Endothelial cell of umbilical vein (primary cell): ENCODE data around the gene OSGEPL1. TPM values are rescaled to one million over a fixed set of nuclear protein-coding genes. Genes with fewer than 3 reads are reported as not detected.

Experiments used
- BruUV-seq: library from RNA; stranded (reverse); fragments of 400-500 nt; replicated peaks from 2 replicates; lab custom pipeline; 2021; lab: Mats Ljungman, UMichigan
- CTCF ChIA-PET: fragments of 300-600, 350-600 bp; sonication (Branson Sonifier 250); formaldehyde crosslinking; loops from one replicate; lab custom pipeline; 2021; ENCODE audit warnings: antibody characterized with exemption, inconsistent platforms; lab: Charles Lee
- POLR2A ChIA-PET: fragments of 300-600, 350-600 bp; sonication (Branson Sonifier 250); formaldehyde crosslinking; loops from one replicate; lab custom pipeline; 2021; ENCODE audit warnings: antibody characterized with exemption, inconsistent platforms; lab: Charles Lee
- DNase-seq: peaks from one replicate; pipeline ENCODE4 v3.0.0-alpha.2; 2011; ENCODE audit warnings: low read depth, low spot score
- FAIRE-seq: peaks from 2 replicates; lab custom pipeline; 2011; peaks lifted over from hg19 to GRCh38; lab: Jason Lieb, UNC
- H2AFZ ChIP-seq: 2 replicates; pipeline ENCODE4 v1.6.0; 2012; ENCODE audit warnings: low read depth, low read length, control low read depth, inconsistent platforms
- H3K27ac ChIP-seq: 2 replicates; pipeline ENCODE4 v1.5.1; 2011; ENCODE audit warnings: low read depth, mild to moderate bottlenecking, control low read depth, low read length, moderate library complexity; ENCODE audit not compliant: insufficient read depth
- H3K27me3 ChIP-seq, 2 experiments: 2 replicates each; pipeline versions ENCODE4 v1.6.0 to v1.6.1; 2011; ENCODE audit warnings: low read length in 2 of 2, mixed read lengths in 1 of 2; ENCODE audit not compliant: control insufficient read depth in 2 of 2, insufficient read depth in 2 of 2
- H3K36me3 ChIP-seq, 2 experiments: 2 replicates in 1 of 2; 3 replicates in 1 of 2; pipeline ENCODE4 v1.5.1; 2011; ENCODE audit warnings: low read length in 2 of 2, mild to moderate bottlenecking in 1 of 2, moderate library complexity in 1 of 2; ENCODE audit not compliant: control insufficient read depth in 2 of 2, insufficient read depth in 2 of 2; ENCODE audit errors: extremely low read depth in 1 of 2
- H3K4me1 ChIP-seq: 3 replicates; pipeline ENCODE4 v1.5.1; 2011; ENCODE audit warnings: mild to moderate bottlenecking, low read length; ENCODE audit not compliant: control insufficient read depth, insufficient read depth; ENCODE audit errors: extremely low read depth
- H3K4me2 ChIP-seq: 2 replicates; pipeline ENCODE4 v1.6.1; 2011; ENCODE audit warnings: low read length, control low read depth, mixed read lengths; ENCODE audit not compliant: insufficient read depth
- H3K4me3 ChIP-seq, 3 experiments: fragments of 200-600 bp in 1 of 3; sonication (generic), shearing (Covaris generic) in 1 of 3; replicated peaks in 1 of 3; 2 replicates each; pipeline ENCODE4 v1.5.1; 2011 to 2016; ENCODE audit warnings: control low read depth in 3 of 3, low read length in 3 of 3, mild to moderate bottlenecking in 2 of 3, inconsistent platforms in 1 of 3, low read depth in 1 of 3, moderate library complexity in 1 of 3; ENCODE audit not compliant: insufficient read depth in 1 of 3
- H3K79me2 ChIP-seq: 2 replicates; pipeline ENCODE4 v1.6.0; 2012; ENCODE audit warnings: low read length, inconsistent platforms; ENCODE audit not compliant: control insufficient read depth, insufficient read depth
- H3K9ac ChIP-seq: replicated peaks from 2 replicates; pipeline ENCODE3; 2011; ENCODE audit warnings: low read length, control low read depth; ENCODE audit not compliant: insufficient read depth; ENCODE audit errors: extremely low read depth
- H3K9me1 ChIP-seq: replicated peaks from 3 replicates; pipeline ENCODE4 v1.6.0; 2011; ENCODE audit warnings: mild to moderate bottlenecking, low read length; ENCODE audit not compliant: control insufficient read depth, insufficient read depth; ENCODE audit errors: extremely low read depth
- H3K9me3 ChIP-seq: replicated peaks from 2 replicates; pipeline ENCODE4 v1.5.1; 2012; ENCODE audit warnings: low read length, inconsistent platforms; ENCODE audit not compliant: control insufficient read depth, insufficient read depth
- H4K20me1 ChIP-seq: replicated peaks from 2 replicates; pipeline ENCODE3; 2011; ENCODE audit warnings: mild to moderate bottlenecking, low read length; ENCODE audit not compliant: control insufficient read depth, insufficient read depth; ENCODE audit errors: extremely low read depth
- EZH2 ChIP-seq: IDR thresholded peaks from 2 replicates; pipeline ENCODE4 v1.6.1; 2012; ENCODE audit warnings: borderline replicate concordance, low read depth, mild to moderate bottlenecking, moderate library complexity, low read length, inconsistent platforms; ENCODE audit not compliant: severe bottlenecking
- FOS ChIP-seq: IDR thresholded peaks from 2 replicates; pipeline ENCODE4 v1.6.1; 2011; ENCODE audit warnings: mild to moderate bottlenecking, low read length, moderate library complexity, borderline replicate concordance; ENCODE audit not compliant: insufficient read depth
- GATA2 ChIP-seq: IDR thresholded peaks from 2 replicates; pipeline ENCODE4 v1.7.0; 2011; ENCODE audit warnings: low read depth, mild to moderate bottlenecking, moderate library complexity, mixed read lengths, low read length; ENCODE audit not compliant: insufficient read length, insufficient read depth
- JUN ChIP-seq: IDR thresholded peaks from 2 replicates; pipeline ENCODE4 v1.6.1; 2011; ENCODE audit warnings: borderline replicate concordance, low read depth; ENCODE audit not compliant: insufficient read length, insufficient read depth
- MYC ChIP-seq: IDR thresholded peaks from one replicate; pipeline ENCODE4 v1.6.1; 2011; ENCODE audit warnings: mild to moderate bottlenecking, low read depth, low read length
- POLR2A ChIP-seq: IDR thresholded peaks from 2 replicates; pipeline ENCODE4 v1.6.1; 2012; ENCODE audit warnings: low read depth, mild to moderate bottlenecking, control low read depth, low read length
- POLR2AphosphoS5 ChIP-seq: IDR thresholded peaks from 2 replicates; pipeline ENCODE4 v1.6.1; 2012; ENCODE audit warnings: low read depth, mild to moderate bottlenecking, control low read depth, low read length, moderate library complexity; ENCODE audit not compliant: insufficient read depth
- dilution Hi-C: fragments of 300-500 bp; cut with MboI; formaldehyde crosslinking; loops from one replicate; pipeline ENCODE4 v1.15.0; 2019; ENCODE audit warnings: low sequenced_read_pairs; ENCODE audit not compliant: extremely low pct_ligation_motif_present
- intact Hi-C: fragments of 100-400 bp; cut with micrococcal nuclease; formaldehyde crosslinking; loops from one replicate; pipeline ENCODE4 v1.10.0; 2022
- polyA plus RNA-seq, 4 experiments: library from polyadenylated mRNA; depleted of rRNA in 3 of 4; stranded (reverse) in 3 of 4; unstranded in 1 of 4; fragments of >200 nt; gene quantifications; 2 replicates each; pipeline versions ENCODE4 v1.2.1 to v1.2.3, GENCODE V29; 2011 to 2012; ENCODE audit warnings: missing spikeins in 1 of 4
- total RNA-seq: library from RNA; stranded (reverse); gene quantifications from 2 replicates; pipeline ENCODE4 v1.2.3, GENCODE V29; 2021
- TF ChIP-seq, protein P1 (sequence below), 2 donors: IDR thresholded peaks; 1 replicate in 1 of 2; 2 replicates in 1 of 2; pipeline ENCODE4 v1.5.1; 2011; ENCODE audit warnings: low read length in 2 of 2, mild to moderate bottlenecking in 2 of 2, moderate library complexity in 2 of 2, control low read depth in 1 of 2, inconsistent platforms in 1 of 2, low read depth in 1 of 2; ENCODE audit not compliant: insufficient read depth in 1 of 2; ENCODE audit errors: extremely low read depth in 1 of 2
- TF ChIP-seq, protein P2 (sequence below): IDR thresholded peaks from 2 replicates; pipeline ENCODE4 v1.6.1; 2011; ENCODE audit not compliant: insufficient read depth, insufficient read length

Gene OSGEPL1
- total and polyA plus RNA-seq, 2 donors (not counting 3 experiments of a cell fraction or from before 2014, with no cell fraction given): 2.7 to 5.9 TPM

DNA sequence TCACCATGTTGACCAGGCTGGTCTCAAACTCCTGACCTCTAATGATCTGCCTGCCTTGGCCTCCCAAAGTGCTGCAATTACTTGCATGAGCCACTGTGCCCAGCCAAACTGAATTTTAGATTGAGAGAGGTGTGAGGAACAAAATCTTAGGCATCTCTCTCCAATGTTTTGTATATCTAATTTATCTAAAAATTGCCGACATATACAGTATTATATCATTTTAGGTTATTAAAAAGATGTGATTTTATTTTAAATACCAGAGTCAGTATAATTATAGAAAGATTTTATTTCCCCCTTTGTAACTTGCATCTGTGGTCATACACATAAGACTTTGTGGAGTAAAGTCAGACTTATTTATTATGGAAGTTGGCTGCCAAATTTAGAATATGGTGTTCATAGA lies 31.7 kb upstream of the OSGEPL1 start:
- no peak for FAIRE-seq
- Histone ChIP-seq H3K9me1 (no peaks in the 10 kb centered on the region), H3K4me2 (no peak overlapping the region), H3K4me1 (no peaks in the 10 kb centered on the region), H4K20me1 (no peaks in the 10 kb centered on the region), H3K9ac (no peak overlapping the region), H2AFZ (no peak overlapping the region), H3K27ac (no peak overlapping the region), H3K9me3 (no peaks in the 10 kb centered on the region), H3K4me3 (no peak overlapping the region), H3K27me3 (no peaks in the 10 kb centered on the region), H3K36me3 (peaks cover 0 to 2% of the 10 kb centered on the region in 2 experiments), H3K79me2 (peaks cover 14% of the 10 kb centered on the region)
- intact Hi-C loops: no loop called here
- no peak for TF ChIP-seq POLR2AphosphoS5
- TF ChIP-seq POLR2A: no peak
- TF ChIP-seq FOS: no peak
- TF ChIP-seq, protein P1, sequence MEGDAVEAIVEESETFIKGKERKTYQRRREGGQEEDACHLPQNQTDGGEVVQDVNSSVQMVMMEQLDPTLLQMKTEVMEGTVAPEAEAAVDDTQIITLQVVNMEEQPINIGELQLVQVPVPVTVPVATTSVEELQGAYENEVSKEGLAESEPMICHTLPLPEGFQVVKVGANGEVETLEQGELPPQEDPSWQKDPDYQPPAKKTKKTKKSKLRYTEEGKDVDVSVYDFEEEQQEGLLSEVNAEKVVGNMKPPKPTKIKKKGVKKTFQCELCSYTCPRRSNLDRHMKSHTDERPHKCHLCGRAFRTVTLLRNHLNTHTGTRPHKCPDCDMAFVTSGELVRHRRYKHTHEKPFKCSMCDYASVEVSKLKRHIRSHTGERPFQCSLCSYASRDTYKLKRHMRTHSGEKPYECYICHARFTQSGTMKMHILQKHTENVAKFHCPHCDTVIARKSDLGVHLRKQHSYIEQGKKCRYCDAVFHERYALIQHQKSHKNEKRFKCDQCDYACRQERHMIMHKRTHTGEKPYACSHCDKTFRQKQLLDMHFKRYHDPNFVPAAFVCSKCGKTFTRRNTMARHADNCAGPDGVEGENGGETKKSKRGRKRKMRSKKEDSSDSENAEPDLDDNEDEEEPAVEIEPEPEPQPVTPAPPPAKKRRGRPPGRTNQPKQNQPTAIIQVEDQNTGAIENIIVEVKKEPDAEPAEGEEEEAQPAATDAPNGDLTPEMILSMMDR (IDR thresholded peaks at IDR 0.05; ENCODE audit: extremely low read depth in 1 of 2, insufficient read depth in 1 of 2, low read depth in 1 of 2, low read length in 2 of 2): no peak
- dilution Hi-C loops: no loop called here
- no peak for DNase-seq
- BruUV-seq: no TSS peak
- POLR2A ChIA-PET: no interaction called here
- CTCF ChIA-PET: no interaction called here

DNA sequence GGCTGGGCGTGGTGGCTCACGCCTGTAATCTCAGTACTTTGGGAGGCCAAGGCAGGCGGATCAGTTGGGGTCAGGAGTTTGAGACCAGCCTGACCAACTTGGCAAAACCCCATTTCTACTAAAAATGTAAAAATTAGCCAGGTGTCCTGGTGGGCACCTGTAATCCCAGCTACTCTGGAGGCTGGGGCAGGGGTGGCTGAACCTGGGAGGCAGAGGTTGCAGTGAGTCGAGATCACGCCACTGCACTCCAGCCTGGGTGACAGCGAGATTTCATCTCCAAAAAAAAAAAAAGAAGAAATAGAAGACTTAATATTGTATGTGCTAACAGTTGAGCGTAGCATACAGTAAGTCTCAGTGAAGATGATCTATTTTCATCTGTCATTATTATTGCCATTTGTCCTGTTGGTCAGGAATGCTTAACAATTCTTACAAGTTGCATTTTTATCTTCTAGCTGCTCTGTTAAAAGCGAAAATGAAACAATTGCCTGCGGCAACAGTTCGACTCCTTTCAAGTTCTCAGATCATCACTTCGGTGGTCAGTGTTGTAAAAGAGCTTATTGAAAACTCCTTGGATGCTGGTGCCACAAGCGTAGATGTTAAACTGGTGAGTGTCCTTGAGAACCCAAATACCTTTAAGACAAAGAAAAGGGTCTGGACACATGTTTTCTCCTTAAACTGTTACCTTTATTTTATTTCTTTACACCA lies 28.9 kb upstream of the OSGEPL1 start:
- CTCF ChIA-PET: interaction anchor here (0.6 to 3.8 kb wide), 3 partner anchors 8 to 29 kb away, joined by 3 to 21 read pairs (median 5); partner anchors contain the start of gene OSGEPL1
- dilution Hi-C loops (no loop called here), intact Hi-C loops (no loop called here)
- H3K9me3 ChIP-seq: no peaks in the 10 kb centered on the region
- POLR2A ChIA-PET: interaction anchor here (1.4 kb wide), 1 partner anchor 45 kb away, joined by 3 read pairs; no protein-coding TSS in a partner anchor
- peaks cover 33% of the 10 kb centered on the region for H3K79me2 ChIP-seq
- H4K20me1 ChIP-seq: no peaks in the 10 kb centered on the region
- peaks cover 0 to 2% of the 10 kb centered on the region in 2 experiments for H3K36me3 ChIP-seq
- no peak overlapping the region for H3K27ac ChIP-seq
- TF ChIP-seq FOS (no peak), POLR2A (no peak), POLR2AphosphoS5 (no peak), EZH2 (no peak), JUN (no peak), GATA2 (no peak), MYC (no peak)
- TF ChIP-seq, protein P1 (IDR thresholded peaks at IDR 0.05; ENCODE audit: extremely low read depth in 1 of 2, insufficient read depth in 1 of 2, low read depth in 1 of 2, low read length in 2 of 2): no peak
- TF ChIP-seq, protein P2, sequence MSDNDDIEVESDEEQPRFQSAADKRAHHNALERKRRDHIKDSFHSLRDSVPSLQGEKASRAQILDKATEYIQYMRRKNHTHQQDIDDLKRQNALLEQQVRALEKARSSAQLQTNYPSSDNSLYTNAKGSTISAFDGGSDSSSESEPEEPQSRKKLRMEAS: no peak
- H3K4me1 ChIP-seq: no peaks in the 10 kb centered on the region
- no peak overlapping the region for H2AFZ ChIP-seq
- FAIRE-seq: no peak
- no peaks in the 10 kb centered on the region for H3K27me3 ChIP-seq
- H3K9me1 ChIP-seq: no peaks in the 10 kb centered on the region
- H3K9ac ChIP-seq: no peak overlapping the region
- no peak for DNase-seq
- no TSS peak for BruUV-seq
- H3K4me3 ChIP-seq: no peak overlapping the region
- no peak overlapping the region for H3K4me2 ChIP-seq
